Breast epithelium (tissue), 4 donors: ENCODE data around the gene AGPAT2. TPM values are rescaled to one million over a fixed set of nuclear protein-coding genes. Genes with fewer than 3 reads are reported as not detected.

Experiments
- DNase-seq, 2 donors: peaks; one replicate each; pipeline ENCODE4 v3.0.0-alpha.2; 2019; ENCODE audit warnings: low spot score in 2 of 2
- H3K27ac ChIP-seq, 2 donors: fragments of 200-600 bp; sonication (generic) in 1 of 2; one replicate each; pipeline ENCODE4 v1.5.1; 2016 to 2019; ENCODE audit warnings: mild to moderate bottlenecking in 1 of 2
- H3K27me3 ChIP-seq, 2 donors: fragments of 200-600 bp; sonication (generic) in 1 of 2; one replicate each; pipeline versions ENCODE4 v1.5.1 to v1.6.0; 2017 to 2019; ENCODE audit warnings: control low read depth in 1 of 2, mild to moderate bottlenecking in 1 of 2
- H3K36me3 ChIP-seq: fragments of 200-600 bp; one replicate; pipeline ENCODE4 v1.5.1; 2019
- H3K4me1 ChIP-seq, 2 donors: fragments of 200-600 bp; sonication (generic); one replicate each; pipeline ENCODE4 v1.5.1; 2016 to 2019; ENCODE audit warnings: control low read depth in 1 of 2
- H3K4me3 ChIP-seq, 3 donors: fragments of 200-600 bp; sonication (generic); 1 replicate in 2 of 3; 2 replicates in 1 of 3; pipeline ENCODE4 v1.5.1; 2016 to 2019; ENCODE audit warnings: mild to moderate bottlenecking in 3 of 3, moderate library complexity in 2 of 3
- H3K9me3 ChIP-seq, 2 donors: fragments of 200-600 bp; sonication (generic) in 1 of 2; one replicate each; pipeline ENCODE4 v1.5.1; 2016 to 2019; ENCODE audit warnings: control low read depth in 1 of 2
- CTCF ChIP-seq, 3 donors: fragments of 450-650 bp; IDR thresholded peaks; one replicate each; pipeline ENCODE4 v1.5.1; 2016 to 2017; ENCODE audit warnings: antibody characterized with exemption in 3 of 3, mild to moderate bottlenecking in 3 of 3, moderate library complexity in 3 of 3
- POLR2A ChIP-seq: fragments of 450-650 bp; IDR thresholded peaks from one replicate; pipeline ENCODE4 v1.6.1; 2016; ENCODE audit warnings: antibody characterized with exemption, mild to moderate bottlenecking, moderate library complexity
- POLR2AphosphoS5 ChIP-seq, 3 donors: sonication (generic); formaldehyde crosslinking; IDR thresholded peaks; one replicate each; pipeline ENCODE4 v1.6.1; 2017; ENCODE audit warnings: antibody characterized with exemption in 3 of 3
- intact Hi-C: fragments of 100-400 bp; cut with DNase I; formaldehyde crosslinking; loops from one replicate; pipeline ENCODE4 v1.15.1; 2023; ENCODE audit warnings: low total_unique reads
- total RNA-seq, 3 donors: library from RNA; depleted of rRNA; stranded (reverse); fragments of >200 nt; gene quantifications; one replicate each; pipeline ENCODE4 v1.1.0, GENCODE V29; 2016

Gene AGPAT2
- total RNA-seq, 3 donors from 2014 or later = 106 to 551 (median 110) TPM

GRCh38 chr9:136695435-136695895 is 8.2 kb upstream of the AGPAT2 start:
- intact Hi-C loops = no loop called here
- Histone ChIP-seq H3K4me1 (no peaks in the 10 kb centered on the region), H3K9me3 (no peaks in the 10 kb centered on the region)

GRCh38 chr9:136694872-136695247 is 7.6 kb upstream of the AGPAT2 start:
- Histone ChIP-seq H3K9me3 (no peaks in the 10 kb centered on the region), H3K27me3 (no peaks in the 10 kb centered on the region), H3K27ac (peak overlapping the region; percentile 65 to 79), H3K4me1 (no peaks in the 10 kb centered on the region), H3K4me3 (no peak overlapping the region), H3K36me3 (no peaks in the 10 kb centered on the region)
- no peak for DNase-seq
- intact Hi-C loops = no loop called here
- TF ChIP-seq CTCF (IDR thresholded peaks at IDR 0.05) (no peak), POLR2AphosphoS5 (IDR thresholded peaks at IDR 0.05) (no peak)

More at GRCh38 chr9:136695435-136695895, 8.2 kb upstream of the AGPAT2 start:
- TF ChIP-seq CTCF (IDR thresholded peaks at IDR 0.05) (no peak), POLR2A (no peak), POLR2AphosphoS5 (IDR thresholded peaks at IDR 0.05) (no peak)
- Histone ChIP-seq H3K27ac (peak overlapping the region; percentile 68 to 79), H3K4me3 (no peak overlapping the region), H3K27me3 (no peaks in the 10 kb centered on the region), H3K36me3 (no peaks in the 10 kb centered on the region)
- peak; percentile 88 to 90 for DNase-seq

- no peak for DNase-seq
- H3K27ac ChIP-seq = peak overlapping the region; percentile 65 to 79
- H3K27me3 ChIP-seq = no peaks in the 10 kb centered on the region
- no peaks in the 10 kb centered on the region for H3K4me1 ChIP-seq
- no peaks in the 10 kb centered on the region for H3K36me3 ChIP-seq
- TF ChIP-seq POLR2AphosphoS5 (IDR thresholded peaks at IDR 0.05) (no peak), CTCF (IDR thresholded peaks at IDR 0.05) (peak in 2 of 3 donors; percentile 52 to 66)
- no peaks in the 10 kb centered on the region for H3K9me3 ChIP-seq
- intact Hi-C loops = no loop called here
- no peak overlapping the region for H3K4me3 ChIP-seq
Measured at GRCh38 chr9:136694163-136694871, 7.1 kb upstream of the AGPAT2 start.

- peak overlapping the region; percentile 65 to 79 for H3K27ac ChIP-seq
- intact Hi-C loops = loop anchor here (1.0 kb wide), 1 partner anchor 24 kb away; no protein-coding TSS in a partner anchor
Measured at GRCh38 chr9:136693490-136694162, 6.4 kb upstream of the AGPAT2 start.

More at GRCh38 chr9:136693490-136694162, 6.4 kb upstream of the AGPAT2 start:
- TF ChIP-seq CTCF (IDR thresholded peaks at IDR 0.05) (no peak), POLR2AphosphoS5 (IDR thresholded peaks at IDR 0.05) (no peak), POLR2A (no peak)
- peak; percentile 67 to 79 for DNase-seq
- Histone ChIP-seq H3K9me3 (no peaks in the 10 kb centered on the region), H3K4me3 (no peak overlapping the region), H3K27me3 (no peaks in the 10 kb centered on the region), H3K36me3 (no peaks in the 10 kb centered on the region), H3K4me1 (no peaks in the 10 kb centered on the region)
